GM21515 (cell line): ENCODE data around the gene RCN2.
"Not testable (repeated sequence)": the region's sequence is repeated elsewhere in the genome, so short reads cannot be mapped to it uniquely, and the experiment has no call there.

ENCODE experiments used
- ATAC-seq: cut with Tn5 transposase; IDR thresholded peaks from one replicate; pipeline ENCODE4 v1.9.1; 2021; ENCODE audit not compliant: unreplicated experiment

The RCN2 gene

DNA sequence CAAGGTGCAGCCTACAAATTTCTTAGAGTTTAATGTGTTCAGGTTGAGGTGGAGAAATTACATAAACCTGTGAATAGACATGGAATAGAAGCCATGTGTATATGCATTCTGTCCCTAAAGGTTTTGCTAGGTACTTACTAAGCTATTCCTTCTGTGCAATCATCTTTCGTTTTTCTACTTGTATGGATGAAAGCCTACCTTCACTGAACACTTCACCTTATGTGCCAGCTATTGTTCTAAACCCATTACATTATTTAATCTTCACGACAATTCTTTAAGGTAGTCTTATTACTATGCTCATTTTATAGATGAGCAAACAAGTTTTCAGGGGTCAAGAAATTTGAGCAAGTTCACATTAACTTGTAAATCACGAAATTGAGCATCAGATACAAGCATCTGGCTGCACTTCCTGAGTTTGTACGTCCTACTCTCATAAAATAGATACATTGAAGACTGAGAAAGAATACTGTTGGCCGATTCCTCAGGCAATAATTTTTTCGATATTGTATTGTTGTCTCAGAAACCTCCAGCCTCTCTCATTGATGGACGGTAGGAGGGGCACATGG lies 635 bp upstream of the RCN2 start:
- ATAC-seq: no peak

DNA sequence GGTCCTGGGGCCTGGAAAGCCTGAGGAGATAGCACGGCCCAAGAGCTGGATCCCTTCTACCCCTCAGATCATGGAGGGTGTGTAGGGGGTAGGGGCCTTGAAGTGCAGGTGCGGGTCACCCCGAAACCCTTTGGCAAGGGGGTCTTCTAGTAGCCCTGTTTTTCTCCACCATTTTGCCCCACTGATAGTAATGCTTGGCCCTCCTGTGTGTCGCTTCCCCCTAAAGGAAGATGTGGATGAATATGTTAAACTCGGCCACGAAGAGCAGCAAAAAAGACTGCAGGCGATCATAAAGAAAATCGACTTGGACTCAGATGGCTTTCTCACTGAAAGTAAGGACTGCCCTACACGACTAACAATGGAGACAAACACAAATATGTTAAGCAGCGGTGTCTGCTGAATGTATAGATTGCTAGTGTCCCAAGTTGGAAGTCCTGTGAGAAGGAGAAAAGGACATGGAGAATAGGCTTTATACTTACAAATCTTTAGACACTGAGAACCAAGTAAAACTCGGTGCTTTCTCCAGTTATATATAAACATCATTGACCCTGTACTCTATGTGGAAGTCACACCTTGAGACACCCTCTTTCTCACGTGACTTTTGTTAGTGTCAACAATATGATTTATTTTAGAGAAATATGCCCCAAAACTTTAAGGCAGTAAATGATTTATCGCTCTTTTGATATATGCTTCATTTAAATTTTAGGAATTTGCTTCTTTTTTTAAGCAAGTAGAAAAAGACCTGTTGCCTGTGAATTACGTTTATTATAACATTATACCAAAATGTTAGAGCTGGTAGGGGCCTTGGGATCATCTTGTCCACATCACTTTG lies 802 bp downstream of the RCN2 start:
- ATAC-seq: no peak

DNA sequence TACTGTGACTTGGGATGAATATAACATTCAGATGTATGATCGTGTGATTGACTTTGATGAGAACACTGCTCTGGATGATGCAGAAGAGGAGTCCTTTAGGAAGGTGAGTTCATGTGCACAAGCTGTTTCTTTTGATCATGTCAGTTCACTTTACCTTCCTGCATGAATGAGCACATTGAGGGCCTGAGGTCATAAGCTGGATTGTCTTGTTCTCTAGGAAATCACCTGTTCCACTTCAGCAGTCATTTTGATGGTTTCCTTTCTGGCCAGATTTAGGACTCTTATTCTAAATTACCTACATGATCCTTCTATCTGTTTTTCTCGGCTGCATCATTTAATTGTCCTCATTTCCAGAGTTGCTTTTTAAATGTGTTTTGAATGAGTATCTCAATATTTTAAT lies 4.1 kb downstream of the RCN2 start:
- ATAC-seq: no peak

GRCh38 chr15:76936671-76937070 lies 5.1 kb downstream of the RCN2 start:
- ATAC-seq: no peak

DNA sequence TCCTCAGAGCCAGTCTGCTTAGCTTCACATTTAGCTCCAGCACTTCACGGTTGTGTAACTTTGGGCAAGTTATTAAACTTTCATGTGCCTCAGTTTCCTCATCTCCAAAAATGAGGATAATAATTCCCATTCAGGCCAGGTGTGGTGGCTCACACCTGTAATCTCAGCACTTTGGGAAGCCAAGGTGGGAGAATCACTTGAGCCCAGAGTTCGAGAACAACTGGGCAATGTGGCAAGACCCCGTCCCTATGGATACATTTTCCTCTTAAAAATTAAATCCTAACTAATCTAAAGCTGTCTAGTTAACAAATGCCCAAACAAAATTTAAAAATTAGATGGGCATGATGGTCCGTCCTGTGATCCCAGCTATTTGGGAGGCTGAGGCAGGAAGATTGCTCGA lies 7.2 kb downstream of the RCN2 start:
- no peak for ATAC-seq

- ATAC-seq: no peak
Measured at GRCh38 chr15:76939715-76940114, 8.2 kb downstream of the RCN2 start.

- no peak for ATAC-seq
Measured at GRCh38 chr15:76941636-76942035, 10.1 kb downstream of the RCN2 start.

- ATAC-seq: no peak
Measured at GRCh38 chr15:76942331-76942730, 10.8 kb downstream of the RCN2 start.

DNA sequence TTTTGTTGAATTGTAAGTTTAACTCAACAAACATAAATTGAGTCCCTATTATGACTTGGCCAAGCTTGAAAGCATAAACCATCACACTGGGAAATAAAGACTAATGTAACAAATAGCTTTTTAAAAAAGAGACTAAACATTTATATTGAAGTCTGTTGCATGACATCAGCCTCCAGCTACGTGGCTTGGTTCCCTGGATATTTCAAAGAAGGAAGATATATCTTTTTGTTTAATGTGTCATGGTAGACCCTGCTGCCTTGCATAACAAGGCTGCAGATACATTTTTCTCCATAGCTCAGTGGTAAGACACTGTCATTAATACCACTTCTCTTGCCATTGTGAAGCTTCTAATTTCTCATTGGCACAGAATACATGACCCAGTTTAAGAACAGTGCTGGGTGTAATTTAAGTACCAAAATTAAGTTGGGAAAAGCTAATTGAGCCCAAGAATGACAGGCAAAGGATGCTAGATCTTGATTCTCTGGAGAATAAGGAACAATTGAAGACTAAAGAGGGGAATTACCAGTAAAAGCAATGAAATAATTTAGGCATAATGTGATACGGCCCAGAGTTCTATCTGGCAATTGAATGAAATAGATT lies 14.0 kb downstream of the RCN2 start:
- ATAC-seq: no peak

DNA sequence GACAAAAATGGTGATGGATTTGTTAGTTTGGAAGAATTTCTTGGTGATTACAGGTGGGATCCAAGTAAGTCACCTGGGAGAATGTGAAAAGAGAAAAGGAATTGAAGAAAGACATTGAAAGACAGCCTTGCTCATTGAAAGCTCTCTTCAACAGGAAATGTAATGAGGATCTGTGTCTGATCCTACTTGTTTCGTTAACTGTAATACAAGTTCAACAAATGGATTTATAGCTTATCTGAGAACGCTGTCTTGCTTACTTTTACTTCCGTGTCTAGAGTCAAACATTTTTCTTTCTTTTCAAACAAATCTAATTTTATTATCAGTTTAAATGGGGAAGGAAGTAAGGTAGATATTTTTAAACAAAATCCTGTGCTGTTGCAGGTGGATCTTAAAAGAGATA lies 15.9 kb downstream of the RCN2 start:
- no peak for ATAC-seq

- no peak for ATAC-seq
Measured at GRCh38 chr15:76951220-76951619, 19.7 kb downstream of the RCN2 start.

- ATAC-seq: no peak
Measured at GRCh38 chr15:76953913-76954312, 22.4 kb downstream of the RCN2 start.

GRCh38 chr15:76954744-76955143 lies 23.2 kb downstream of the RCN2 start:
- no peak for ATAC-seq

DNA sequence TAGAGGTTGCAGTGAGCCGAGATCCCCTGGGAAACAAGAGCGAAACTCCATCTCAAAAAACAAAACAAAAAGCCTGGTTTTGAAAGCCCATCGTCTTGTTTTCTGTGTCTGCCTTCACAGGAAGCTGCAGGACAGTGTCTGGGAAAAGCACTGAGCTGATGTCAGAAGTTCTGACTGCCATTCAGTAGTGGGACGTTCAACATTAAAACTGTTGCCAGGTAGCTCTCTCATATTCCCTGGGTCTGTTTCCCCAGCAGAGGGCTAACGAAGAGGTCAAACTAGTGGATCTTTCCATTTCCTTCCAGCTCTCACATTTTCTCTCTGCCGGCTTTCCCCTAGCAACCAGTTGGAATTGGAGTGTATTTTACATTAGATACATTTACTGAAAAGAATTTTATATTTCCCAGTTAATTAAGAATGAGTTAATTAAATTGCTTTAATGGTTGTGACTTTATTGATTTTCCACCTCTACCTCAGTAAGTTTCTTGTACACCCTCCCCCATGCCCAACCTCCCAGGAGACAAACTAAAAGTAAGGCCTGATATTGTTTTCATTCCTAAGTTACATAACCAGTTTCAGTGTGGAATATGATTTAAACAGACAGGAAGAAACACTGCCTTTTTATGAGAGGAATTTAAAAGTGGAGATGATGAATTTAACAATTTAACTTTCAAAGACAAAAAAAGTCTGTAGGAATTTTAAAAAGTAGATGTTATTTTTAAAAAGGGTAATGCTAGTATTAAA lies 29.9 kb downstream of the RCN2 start:
- ATAC-seq: no peak

- ATAC-seq: no peak
Measured at GRCh38 chr15:76962337-76963013, 30.9 kb downstream of the RCN2 start.

- no peak for ATAC-seq
Measured at GRCh38 chr15:76963596-76963995, 32.0 kb downstream of the RCN2 start.

- no peak for ATAC-seq
Measured at GRCh38 chr15:76964157-76964556, 32.6 kb downstream of the RCN2 start.

DNA sequence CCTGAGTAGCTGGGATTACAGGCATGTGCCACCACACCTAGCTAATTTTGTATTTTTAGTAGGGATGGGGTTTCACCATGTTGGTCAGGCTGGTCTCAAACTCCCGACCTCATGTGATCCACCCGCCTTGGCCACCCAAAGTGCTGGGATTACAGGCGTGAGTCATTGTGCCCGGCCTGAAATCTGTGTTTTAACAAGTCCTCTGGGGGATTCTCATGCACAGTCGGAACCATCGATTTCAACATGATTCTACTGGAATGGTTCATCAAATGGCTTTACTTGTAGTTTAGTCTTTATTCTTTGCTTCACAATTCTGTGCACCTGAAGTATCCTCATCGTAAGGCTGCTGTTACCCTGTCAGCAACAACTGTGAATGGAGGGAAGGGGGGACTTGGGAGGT lies 34.5 kb downstream of the RCN2 start:
- not testable (repeated sequence) for ATAC-seq

GRCh38 chr15:76967067-76967466 lies 35.5 kb downstream of the RCN2 start:
- ATAC-seq: no peak

GRCh38 chr15:76968306-76968705 lies 36.8 kb downstream of the RCN2 start:
- no peak for ATAC-seq
